Thymus (tissue), 11 donors: ENCODE data around the gene TNNI3K. TPM values are rescaled to one million over a fixed set of nuclear protein-coding genes. Genes with fewer than 3 reads are reported as not detected.

Experiments used
- DNase-seq, 9 donors: peaks; one replicate each; pipeline ENCODE4 v3.0.0-alpha.2; 2013; ENCODE audit warnings: low spot score in 9 of 9, low read depth in 6 of 9, missing footprints in 1 of 9
- H3K27ac ChIP-seq, 2 donors: one replicate each; pipeline ENCODE4 v1.5.1; 2013; ENCODE audit warnings: control low read depth in 1 of 2, low read depth in 1 of 2, low read length in 1 of 2, mild to moderate bottlenecking in 1 of 2, moderate library complexity in 1 of 2
- H3K27me3 ChIP-seq, 2 donors: one replicate each; pipeline ENCODE4 v1.5.1; 2013; ENCODE audit warnings: low read length in 1 of 2; ENCODE audit not compliant: control insufficient read depth in 2 of 2, insufficient read depth in 1 of 2
- H3K36me3 ChIP-seq, 2 donors: one replicate each; pipeline ENCODE4 v1.5.1; 2013; ENCODE audit warnings: low read length in 1 of 2, mild to moderate bottlenecking in 1 of 2, moderate library complexity in 1 of 2; ENCODE audit not compliant: control insufficient read depth in 2 of 2, insufficient read depth in 2 of 2
- H3K4me1 ChIP-seq, 2 donors: one replicate each; pipeline ENCODE4 v1.5.1; 2013; ENCODE audit warnings: low read length in 2 of 2; ENCODE audit not compliant: control insufficient read depth in 2 of 2, insufficient read depth in 2 of 2
- H3K4me3 ChIP-seq, 2 donors: one replicate each; pipeline ENCODE4 v1.5.1; 2013; ENCODE audit warnings: low read length in 2 of 2, control low read depth in 1 of 2, mild to moderate bottlenecking in 1 of 2
- H3K9me3 ChIP-seq, 2 donors: one replicate each; pipeline ENCODE4 v1.5.1; 2013; ENCODE audit warnings: low read length in 1 of 2, mild to moderate bottlenecking in 1 of 2; ENCODE audit not compliant: control insufficient read depth in 2 of 2, insufficient read depth in 1 of 2
- WGBS: extraction: QIAGEN DNeasy Blood & Tissue Kit; methylation state at CpG from one replicate; pipeline ENCODE4 v1.1.7; 2013; 5-methylcytosine and 5-hydroxymethylcytosine counted together
- polyA plus RNA-seq: library from polyadenylated mRNA; stranded (reverse); fragments of 200-250 nt; gene quantifications from one replicate; pipeline ENCODE4 v1.2.3, GENCODE V29; 2013
- total RNA-seq: library from RNA; stranded (reverse); fragments of 120-200 nt; gene quantifications from one replicate; pipeline ENCODE4 v1.2.4, GENCODE V29; 2013
- donor health status: healthy.

Gene TNNI3K
- total and polyA plus RNA-seq, 2 donors: 0.61 to 0.94 TPM

- Histone ChIP-seq H3K36me3 (no peaks in the 10 kb centered on the region), H3K4me1 (no peaks in the 10 kb centered on the region), H3K27ac (no peak overlapping the region), H3K27me3 (no peaks in the 10 kb centered on the region), H3K9me3 (no peaks in the 10 kb centered on the region), H3K4me3 (no peak overlapping the region)
- 93% methylated on average over 3 of the region's 3 CpGs for WGBS
- DNase-seq: no peak
Observed at GRCh38 chr1:74396462-74396861, 161.3 kb downstream of the TNNI3K start.

- DNase-seq: no peak
- Histone ChIP-seq H3K36me3 (no peaks in the 10 kb centered on the region), H3K27me3 (no peaks in the 10 kb centered on the region), H3K9me3 (no peaks in the 10 kb centered on the region), H3K4me3 (no peak overlapping the region), H3K27ac (no peak overlapping the region), H3K4me1 (no peaks in the 10 kb centered on the region)
- 19% methylated on average over 4 of the region's 4 CpGs for WGBS
Observed at GRCh38 chr1:74396933-74397332, 161.7 kb downstream of the TNNI3K start.

- no peak for DNase-seq
- no peak overlapping the region for H3K4me3 ChIP-seq
- no peaks in the 10 kb centered on the region for H3K36me3 ChIP-seq
- H3K27ac ChIP-seq: no peak overlapping the region
- whole genome bisulfite sequencing: 95% methylated on average over 5 of the region's 5 CpGs
- H3K4me1 ChIP-seq: no peaks in the 10 kb centered on the region
- H3K27me3 ChIP-seq: no peaks in the 10 kb centered on the region
- no peaks in the 10 kb centered on the region for H3K9me3 ChIP-seq
Observed at GRCh38 chr1:74399249-74399648, 164.1 kb downstream of the TNNI3K start.

- WGBS: 91% methylated on average over 1 of the region's 1 CpG
- no peaks in the 10 kb centered on the region for H3K27me3 ChIP-seq
- no peak overlapping the region for H3K27ac ChIP-seq
- no peaks in the 10 kb centered on the region for H3K9me3 ChIP-seq
- H3K4me3 ChIP-seq: no peak overlapping the region
- H3K4me1 ChIP-seq: no peaks in the 10 kb centered on the region
- DNase-seq: no peak
- no peaks in the 10 kb centered on the region for H3K36me3 ChIP-seq
Observed at GRCh38 chr1:74402873-74403272, 167.7 kb downstream of the TNNI3K start.

- H3K27ac ChIP-seq: no peak overlapping the region
- no peaks in the 10 kb centered on the region for H3K9me3 ChIP-seq
- H3K4me1 ChIP-seq: no peaks in the 10 kb centered on the region
- H3K36me3 ChIP-seq: no peaks in the 10 kb centered on the region
- no peak overlapping the region for H3K4me3 ChIP-seq
- WGBS: 92% methylated on average over 1 of the region's 1 CpG
- no peak for DNase-seq
- no peaks in the 10 kb centered on the region for H3K27me3 ChIP-seq
Observed at GRCh38 chr1:74403606-74404005, 168.4 kb downstream of the TNNI3K start.

GRCh38 chr1:74406759-74407158 lies 171.6 kb downstream of the TNNI3K start:
- Histone ChIP-seq H3K27me3 (no peaks in the 10 kb centered on the region), H3K4me1 (no peaks in the 10 kb centered on the region), H3K36me3 (no peaks in the 10 kb centered on the region), H3K27ac (no peak overlapping the region), H3K9me3 (no peaks in the 10 kb centered on the region), H3K4me3 (no peak overlapping the region)
- DNase-seq: no peak
- 84% methylated on average over 2 of the region's 2 CpGs for whole genome bisulfite sequencing

GRCh38 chr1:74407902-74408301 lies 172.7 kb downstream of the TNNI3K start:
- H3K4me3 ChIP-seq: no peak overlapping the region
- no peak for DNase-seq
- H3K27me3 ChIP-seq: no peaks in the 10 kb centered on the region
- no peaks in the 10 kb centered on the region for H3K9me3 ChIP-seq
- H3K4me1 ChIP-seq: no peaks in the 10 kb centered on the region
- 93% methylated on average over 3 of the region's 3 CpGs for WGBS
- H3K27ac ChIP-seq: no peak overlapping the region
- H3K36me3 ChIP-seq: no peaks in the 10 kb centered on the region

GRCh38 chr1:74412244-74412643 lies 177.1 kb downstream of the TNNI3K start:
- WGBS: 77% methylated on average over 3 of the region's 3 CpGs
- H3K9me3 ChIP-seq: no peaks in the 10 kb centered on the region
- DNase-seq: no peak
- H3K27me3 ChIP-seq: no peaks in the 10 kb centered on the region
- no peak overlapping the region for H3K27ac ChIP-seq
- H3K4me1 ChIP-seq: no peaks in the 10 kb centered on the region
- H3K4me3 ChIP-seq: no peak overlapping the region
- H3K36me3 ChIP-seq: no peaks in the 10 kb centered on the region

- Histone ChIP-seq H3K27me3 (no peaks in the 10 kb centered on the region), H3K4me3 (no peak overlapping the region)
- 86% methylated on average over 5 of the region's 5 CpGs for WGBS
Observed at GRCh38 chr1:74415935-74416334, 180.7 kb downstream of the TNNI3K start.

GRCh38 chr1:74419611-74420010 lies 184.4 kb downstream of the TNNI3K start:
- Histone ChIP-seq H3K36me3 (no peaks in the 10 kb centered on the region), H3K27me3 (no peaks in the 10 kb centered on the region), H3K4me1 (no peaks in the 10 kb centered on the region), H3K9me3 (no peaks in the 10 kb centered on the region), H3K27ac (no peak overlapping the region), H3K4me3 (no peak overlapping the region)
- DNase-seq: no peak

More at GRCh38 chr1:74415935-74416334, 180.7 kb downstream of the TNNI3K start:
- H3K4me1 ChIP-seq: no peaks in the 10 kb centered on the region
- no peaks in the 10 kb centered on the region for H3K36me3 ChIP-seq
- no peak overlapping the region for H3K27ac ChIP-seq
- DNase-seq: no peak
- no peaks in the 10 kb centered on the region for H3K9me3 ChIP-seq
